COLO829 (cell line): Measurements from ENCODE around the gene CNTN5.

ENCODE experiments used
- DNase-seq: peaks from one replicate; pipeline ENCODE4 v3.0.0; 2012; ENCODE audit warnings: low spot score

CNTN5 gene

GRCh38 chr11:99934008-99934407 is 913.3 kb downstream of the CNTN5 start:
- no peak for DNase-seq

- DNase-seq, result no peak
These were observed 916.6 kb downstream of the CNTN5 start for GRCh38 chr11:99937330-99937729.

- DNase-seq, result no peak
These were observed 932.1 kb downstream of the CNTN5 start for GRCh38 chr11:99952816-99953215.

GRCh38 chr11:99960536-99960935 is 939.8 kb downstream of the CNTN5 start:
- DNase-seq, result no peak

GRCh38 chr11:99968336-99968735 is 947.6 kb downstream of the CNTN5 start:
- DNase-seq, result no peak

GRCh38 chr11:99973993-99974392 is 953.2 kb downstream of the CNTN5 start:
- no peak for DNase-seq

- DNase-seq, result no peak
These were observed 958.3 kb downstream of the CNTN5 start for GRCh38 chr11:99979042-99979441.

- no peak for DNase-seq
These were observed 967.2 kb downstream of the CNTN5 start for GRCh38 chr11:99987821-99988470.

- DNase-seq, result no peak
These were observed 967.7 kb downstream of the CNTN5 start for GRCh38 chr11:99988471-99988837.

GRCh38 chr11:100003985-100004384 is 983.2 kb downstream of the CNTN5 start:
- DNase-seq, result no peak

- DNase-seq, result no peak
These were observed 983.8 kb downstream of the CNTN5 start for GRCh38 chr11:100004541-100004940.

- no peak for DNase-seq
These were observed 987.7 kb downstream of the CNTN5 start for GRCh38 chr11:100008417-100008816.

GRCh38 chr11:100009728-100010127 is 989.0 kb downstream of the CNTN5 start:
- DNase-seq, result no peak

- DNase-seq, result no peak
These were observed 989.6 kb downstream of the CNTN5 start for GRCh38 chr11:100010393-100010792.

GRCh38 chr11:100011697-100012096 is 990.9 kb downstream of the CNTN5 start:
- no peak for DNase-seq

- no peak for DNase-seq
These were observed 992.3 kb downstream of the CNTN5 start for GRCh38 chr11:100013011-100013410.

- no peak for DNase-seq
These were observed 1011.2 kb downstream of the CNTN5 start for GRCh38 chr11:100031973-100032372.

GRCh38 chr11:100061006-100061405 is 1040.3 kb downstream of the CNTN5 start:
- DNase-seq, result no peak

GRCh38 chr11:100066399-100066798 is 1045.7 kb downstream of the CNTN5 start:
- DNase-seq, result no peak

GRCh38 chr11:100068116-100068515 is 1047.4 kb downstream of the CNTN5 start:
- DNase-seq, result no peak

GRCh38 chr11:100072131-100072530 is 1051.4 kb downstream of the CNTN5 start:
- DNase-seq, result no peak

GRCh38 chr11:100080381-100080780 is 1059.6 kb downstream of the CNTN5 start:
- DNase-seq, result no peak

GRCh38 chr11:100080821-100081220 is 1060.1 kb downstream of the CNTN5 start:
- no peak for DNase-seq

GRCh38 chr11:100093698-100094097 is 1072.9 kb downstream of the CNTN5 start:
- no peak for DNase-seq
